HEK293 (cell line): Measurements from ENCODE around the gene IGFBP7.
"Not testable (repeated sequence)": the region's sequence is repeated elsewhere in the genome, so short reads cannot be mapped to it uniquely, and the experiment has no call there.

Source experiments
- CTCF ChIA-PET: fragments of 350-600 bp; formaldehyde crosslinking; extraction: SDS; loops from one replicate; lab custom pipeline; 2021; ENCODE audit warnings: antibody characterized with exemption; lab: Yijun Ruan, JAX
- POLR2A ChIA-PET: fragments of 300-600 bp; formaldehyde crosslinking; extraction: SDS; loops from one replicate; lab custom pipeline; 2020; ENCODE audit warnings: antibody characterized with exemption, inconsistent platforms; lab: Yijun Ruan, JAX
- H3K27ac ChIP-seq: fragments of 200-500 bp; sonication (Bioruptor generic); 2 replicates; pipeline ENCODE4 v1.5.1; 2014; ENCODE audit warnings: low read depth, low read length, control low read depth, inconsistent platforms; ENCODE audit errors: extremely low read depth
- H3K36me3 ChIP-seq, 2 experiments: fragments of 200-500 bp in 1 of 2; sonication (Bioruptor generic) in 1 of 2; 1 replicate in 1 of 2; 2 replicates in 1 of 2; pipeline ENCODE4 v1.5.1; 2014 to 2017; ENCODE audit warnings: inconsistent platforms in 2 of 2, low read length in 2 of 2; ENCODE audit not compliant: control insufficient read depth in 2 of 2, insufficient read depth in 1 of 2
- H3K4me1 ChIP-seq: fragments of 200-500 bp; sonication (Bioruptor generic); 2 replicates; pipeline ENCODE4 v1.5.1; 2014; ENCODE audit warnings: mild to moderate bottlenecking, low read length, inconsistent platforms; ENCODE audit not compliant: control insufficient read depth, insufficient read depth
- H3K4me3 ChIP-seq: 2 replicates; pipeline ENCODE4 v1.5.1; 2011; ENCODE audit warnings: low read depth, mild to moderate bottlenecking, control low read depth, low read length, moderate library complexity
- H3K9me3 ChIP-seq: fragments of 200-500 bp; sonication (Bioruptor generic); 2 replicates; pipeline ENCODE4 v1.5.1; 2014; ENCODE audit warnings: low read depth, low read length, inconsistent platforms; ENCODE audit not compliant: control insufficient read depth, insufficient read depth
- BCL11B ChIP-seq: fragments of 450-650 bp; formaldehyde crosslinking; IDR thresholded peaks from 2 replicates; pipeline ENCODE4 v1.5.1; 2016; ENCODE audit warnings: low read depth, missing biosample characterization, missing genetic modification characterization
- HOXA7 ChIP-seq: sonication (generic); formaldehyde crosslinking; IDR thresholded peaks from 2 replicates; pipeline ENCODE4 v1.8.1; 2022; ENCODE audit warnings: missing genetic modification reagents, borderline replicate concordance
- SP7 ChIP-seq: fragments of 450-650 bp; formaldehyde crosslinking; IDR thresholded peaks from 2 replicates; pipeline ENCODE4 v1.5.1; 2016; ENCODE audit warnings: missing biosample characterization, missing genetic modification characterization
- ZBTB20 ChIP-seq: fragments of 450-650 bp; formaldehyde crosslinking; IDR thresholded peaks from 2 replicates; pipeline ENCODE4 v1.5.1; 2016; ENCODE audit warnings: missing biosample characterization, missing genetic modification characterization
- ZBTB48 ChIP-seq: fragments of 450-650 bp; formaldehyde crosslinking; IDR thresholded peaks from 2 replicates; pipeline ENCODE4 v1.5.1; 2016; ENCODE audit warnings: missing biosample characterization, missing genetic modification characterization
- ZBTB8A ChIP-seq: fragments of 450-650 bp; formaldehyde crosslinking; IDR thresholded peaks from 2 replicates; pipeline ENCODE4 v1.5.1; 2016; ENCODE audit warnings: missing biosample characterization, missing genetic modification characterization
- ZNF175 ChIP-seq: fragments of 450-650 bp; formaldehyde crosslinking; IDR thresholded peaks from 2 replicates; pipeline ENCODE4 v1.5.1; 2016; ENCODE audit warnings: missing biosample characterization, missing genetic modification characterization
- ZNF2 ChIP-seq: fragments of 450-650 bp; formaldehyde crosslinking; IDR thresholded peaks from 2 replicates; pipeline ENCODE4 v1.5.1; 2016; ENCODE audit warnings: missing biosample characterization, missing genetic modification characterization
- ZNF391 ChIP-seq: fragments of 450-650 bp; formaldehyde crosslinking; IDR thresholded peaks from 2 replicates; pipeline ENCODE4 v1.5.1; 2016; ENCODE audit warnings: low read depth, missing biosample characterization, missing genetic modification characterization, borderline replicate concordance
- ZNF404 ChIP-seq: fragments of 450-650 bp; formaldehyde crosslinking; IDR thresholded peaks from 2 replicates; pipeline ENCODE4 v1.5.1; 2017; ENCODE audit warnings: missing biosample characterization, missing genetic modification characterization
- ZNF416 ChIP-seq: fragments of 450-650 bp; formaldehyde crosslinking; IDR thresholded peaks from 2 replicates; pipeline ENCODE4 v1.5.1; 2016; ENCODE audit warnings: missing biosample characterization, missing genetic modification characterization
- ZNF514 ChIP-seq: fragments of 450-650 bp; formaldehyde crosslinking; IDR thresholded peaks from 2 replicates; pipeline ENCODE4 v1.5.1; 2016; ENCODE audit warnings: missing biosample characterization, missing genetic modification characterization
- ZNF544 ChIP-seq: fragments of 450-650 bp; formaldehyde crosslinking; IDR thresholded peaks from 2 replicates; pipeline ENCODE4 v1.5.0; 2017; ENCODE audit warnings: missing biosample characterization, missing genetic modification characterization
- ZNF560 ChIP-seq: fragments of 450-650 bp; formaldehyde crosslinking; IDR thresholded peaks from 2 replicates; pipeline ENCODE4 v1.5.1; 2017; ENCODE audit warnings: missing biosample characterization, missing genetic modification characterization, borderline replicate concordance
- ZNF624 ChIP-seq: fragments of 450-650 bp; formaldehyde crosslinking; IDR thresholded peaks from 2 replicates; pipeline ENCODE4 v1.5.1; 2017; ENCODE audit warnings: missing biosample characterization, missing genetic modification characterization
- ZNF830 ChIP-seq: fragments of 450-650 bp; IDR thresholded peaks from 2 replicates; pipeline ENCODE4 v1.5.0; 2018; ENCODE audit warnings: missing biosample characterization, missing genetic modification characterization, low read depth, mild to moderate bottlenecking, moderate library complexity
- ZNF837 ChIP-seq: fragments of 450-650 bp; formaldehyde crosslinking; IDR thresholded peaks from 2 replicates; pipeline ENCODE4 v1.5.1; 2016; ENCODE audit warnings: missing biosample characterization, missing genetic modification characterization
- ZNF843 ChIP-seq: fragments of 450-650 bp; formaldehyde crosslinking; IDR thresholded peaks from 2 replicates; pipeline ENCODE4 v1.5.1; 2016; ENCODE audit warnings: missing biosample characterization, missing genetic modification characterization
- ZSCAN16 ChIP-seq: fragments of 450-650 bp; formaldehyde crosslinking; IDR thresholded peaks from 2 replicates; pipeline ENCODE4 v1.5.1; 2016; ENCODE audit warnings: missing biosample characterization, missing genetic modification characterization
- ZXDB ChIP-seq: fragments of 450-650 bp; formaldehyde crosslinking; IDR thresholded peaks from 2 replicates; pipeline ENCODE4 v1.5.1; 2016; ENCODE audit warnings: missing biosample characterization, missing genetic modification characterization
- TF ChIP-seq, protein P1 (sequence below): fragments of 450-650 bp; formaldehyde crosslinking; IDR thresholded peaks from 2 replicates; pipeline ENCODE4 v1.5.1; 2016; ENCODE audit warnings: missing biosample characterization, missing genetic modification characterization
- TF ChIP-seq, protein P2 (sequence below): fragments of 450-650 bp; formaldehyde crosslinking; IDR thresholded peaks from 2 replicates; pipeline ENCODE4 v1.5.1; 2017; ENCODE audit warnings: missing biosample characterization, missing genetic modification characterization
- TF ChIP-seq, protein P3 (sequence below): fragments of 450-650 bp; formaldehyde crosslinking; IDR thresholded peaks from 2 replicates; pipeline ENCODE4 v1.5.1; 2016; ENCODE audit warnings: missing biosample characterization, missing genetic modification characterization
- TF ChIP-seq, protein P4 (sequence below): fragments of 450-650 bp; formaldehyde crosslinking; IDR thresholded peaks from 2 replicates; pipeline ENCODE4 v1.5.1; 2016; ENCODE audit warnings: missing biosample characterization, missing genetic modification characterization

IGFBP7 gene

DNA sequence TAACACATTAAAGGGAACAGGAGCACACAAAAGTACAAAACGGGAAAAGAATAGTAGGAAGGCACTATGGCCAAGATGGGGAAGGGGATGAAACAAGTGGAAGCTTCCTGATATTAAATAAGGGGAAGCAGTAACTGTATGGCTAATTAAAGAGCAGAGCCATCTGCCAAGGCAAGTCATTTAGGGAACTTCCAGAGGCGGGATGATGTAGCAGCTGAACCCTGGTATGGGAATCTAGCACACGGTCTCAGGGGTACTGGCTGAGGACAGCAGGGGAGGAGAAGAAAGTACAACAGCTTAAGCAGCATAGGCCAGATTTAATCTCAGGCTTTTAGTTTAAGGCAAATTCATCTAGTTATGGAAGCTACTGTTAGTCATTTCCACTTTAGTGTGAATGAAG lies 59.1 kb downstream of the IGFBP7 start (continued):
- TF ChIP-seq ZNF560 (tag by site-specific recombination) (no peak), ZSCAN16 (no peak), ZNF416 (no peak), SP7 (tag by site-specific recombination) (no peak)

DNA sequence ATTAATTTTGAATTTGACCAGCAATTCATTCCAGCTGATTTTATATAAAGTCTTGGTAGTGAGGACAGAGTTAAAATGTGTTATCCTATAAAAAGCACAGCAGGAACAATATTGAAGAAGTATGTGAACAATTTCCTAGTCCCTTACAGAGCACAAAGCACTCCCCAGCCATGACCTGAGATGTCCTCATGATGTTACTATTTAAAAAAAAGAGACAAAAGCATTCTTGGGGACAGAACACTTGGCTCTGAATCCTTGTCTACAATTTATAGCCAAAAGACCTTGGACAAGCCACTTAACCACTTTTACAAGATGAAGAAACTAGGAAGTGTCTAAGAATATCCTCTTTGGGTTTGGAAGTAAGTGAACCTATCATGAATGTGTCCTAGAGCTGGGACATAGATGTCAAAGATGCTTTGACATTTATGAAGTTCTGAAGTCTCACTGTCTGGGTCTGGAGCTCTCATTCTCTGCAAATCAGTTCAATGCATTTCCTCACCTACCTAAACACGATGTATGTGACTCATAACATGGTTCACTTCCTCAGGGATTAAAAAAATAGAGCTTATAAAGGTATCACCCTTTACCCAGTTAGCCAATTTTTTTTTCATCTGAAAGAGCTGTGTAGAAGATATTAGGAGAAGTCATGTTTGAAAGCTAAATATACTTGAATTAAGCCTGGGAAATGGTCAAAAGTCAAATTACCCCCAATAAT lies 61.4 kb downstream of the IGFBP7 start:
- Histone ChIP-seq H3K36me3 (no peaks in the 10 kb centered on the region), H3K9me3 (no peaks in the 10 kb centered on the region), H3K4me1 (no peaks in the 10 kb centered on the region), H3K4me3 (no peak overlapping the region), H3K27ac (no peak overlapping the region)
- TF ChIP-seq, protein P1, sequence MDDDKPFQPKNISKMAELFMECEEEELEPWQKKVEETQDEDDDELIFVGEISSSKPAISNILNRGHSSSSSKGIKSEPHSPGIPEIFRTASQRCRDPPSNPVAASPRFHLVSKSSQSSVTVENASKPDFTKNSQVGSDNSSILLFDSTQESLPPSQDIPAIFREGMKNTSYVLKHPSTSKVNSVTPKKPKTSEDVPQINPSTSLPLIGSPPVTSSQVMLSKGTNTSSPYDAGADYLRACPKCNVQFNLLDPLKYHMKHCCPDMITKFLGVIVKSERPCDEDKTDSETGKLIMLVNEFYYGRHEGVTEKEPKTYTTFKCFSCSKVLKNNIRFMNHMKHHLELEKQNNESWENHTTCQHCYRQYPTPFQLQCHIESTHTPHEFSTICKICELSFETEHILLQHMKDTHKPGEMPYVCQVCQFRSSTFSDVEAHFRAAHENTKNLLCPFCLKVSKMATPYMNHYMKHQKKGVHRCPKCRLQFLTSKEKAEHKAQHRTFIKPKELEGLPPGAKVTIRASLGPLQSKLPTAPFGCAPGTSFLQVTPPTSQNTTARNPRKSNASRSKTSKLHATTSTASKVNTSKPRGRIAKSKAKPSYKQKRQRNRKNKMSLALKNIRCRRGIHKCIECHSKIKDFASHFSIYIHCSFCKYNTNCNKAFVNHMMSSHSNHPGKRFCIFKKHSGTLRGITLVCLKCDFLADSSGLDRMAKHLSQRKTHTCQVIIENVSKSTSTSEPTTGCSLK (tag by site-specific recombination) = no peak
- TF ChIP-seq ZNF830 (no peak), ZNF391 (tag by site-specific recombination) (no peak), ZBTB8A (tag by site-specific recombination) (no peak), HOXA7 (CRISPR knock-in tag) (no peak), ZNF837 (tag by site-specific recombination) (no peak), ZNF624 (tag by site-specific recombination) (no peak), ZXDB (no peak), ZNF175 (tag by site-specific recombination) (no peak), ZNF2 (tag by site-specific recombination) (no peak), ZBTB48 (tag by site-specific recombination) (no peak), ZBTB20 (tag by site-specific recombination) (no peak), ZNF843 (tag by site-specific recombination) (no peak), BCL11B (tag by site-specific recombination) (no peak), ZNF514 (tag by site-specific recombination) (no peak), ZNF544 (no peak), ZNF404 (tag by site-specific recombination) (no peak)
- TF ChIP-seq, protein P2, sequence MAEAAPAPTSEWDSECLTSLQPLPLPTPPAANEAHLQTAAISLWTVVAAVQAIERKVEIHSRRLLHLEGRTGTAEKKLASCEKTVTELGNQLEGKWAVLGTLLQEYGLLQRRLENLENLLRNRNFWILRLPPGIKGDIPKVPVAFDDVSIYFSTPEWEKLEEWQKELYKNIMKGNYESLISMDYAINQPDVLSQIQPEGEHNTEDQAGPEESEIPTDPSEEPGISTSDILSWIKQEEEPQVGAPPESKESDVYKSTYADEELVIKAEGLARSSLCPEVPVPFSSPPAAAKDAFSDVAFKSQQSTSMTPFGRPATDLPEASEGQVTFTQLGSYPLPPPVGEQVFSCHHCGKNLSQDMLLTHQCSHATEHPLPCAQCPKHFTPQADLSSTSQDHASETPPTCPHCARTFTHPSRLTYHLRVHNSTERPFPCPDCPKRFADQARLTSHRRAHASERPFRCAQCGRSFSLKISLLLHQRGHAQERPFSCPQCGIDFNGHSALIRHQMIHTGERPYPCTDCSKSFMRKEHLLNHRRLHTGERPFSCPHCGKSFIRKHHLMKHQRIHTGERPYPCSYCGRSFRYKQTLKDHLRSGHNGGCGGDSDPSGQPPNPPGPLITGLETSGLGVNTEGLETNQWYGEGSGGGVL (tag by site-specific recombination) = no peak
- TF ChIP-seq, protein P3, sequence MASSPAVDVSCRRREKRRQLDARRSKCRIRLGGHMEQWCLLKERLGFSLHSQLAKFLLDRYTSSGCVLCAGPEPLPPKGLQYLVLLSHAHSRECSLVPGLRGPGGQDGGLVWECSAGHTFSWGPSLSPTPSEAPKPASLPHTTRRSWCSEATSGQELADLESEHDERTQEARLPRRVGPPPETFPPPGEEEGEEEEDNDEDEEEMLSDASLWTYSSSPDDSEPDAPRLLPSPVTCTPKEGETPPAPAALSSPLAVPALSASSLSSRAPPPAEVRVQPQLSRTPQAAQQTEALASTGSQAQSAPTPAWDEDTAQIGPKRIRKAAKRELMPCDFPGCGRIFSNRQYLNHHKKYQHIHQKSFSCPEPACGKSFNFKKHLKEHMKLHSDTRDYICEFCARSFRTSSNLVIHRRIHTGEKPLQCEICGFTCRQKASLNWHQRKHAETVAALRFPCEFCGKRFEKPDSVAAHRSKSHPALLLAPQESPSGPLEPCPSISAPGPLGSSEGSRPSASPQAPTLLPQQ (tag by site-specific recombination) = no peak
- TF ChIP-seq, protein P4, sequence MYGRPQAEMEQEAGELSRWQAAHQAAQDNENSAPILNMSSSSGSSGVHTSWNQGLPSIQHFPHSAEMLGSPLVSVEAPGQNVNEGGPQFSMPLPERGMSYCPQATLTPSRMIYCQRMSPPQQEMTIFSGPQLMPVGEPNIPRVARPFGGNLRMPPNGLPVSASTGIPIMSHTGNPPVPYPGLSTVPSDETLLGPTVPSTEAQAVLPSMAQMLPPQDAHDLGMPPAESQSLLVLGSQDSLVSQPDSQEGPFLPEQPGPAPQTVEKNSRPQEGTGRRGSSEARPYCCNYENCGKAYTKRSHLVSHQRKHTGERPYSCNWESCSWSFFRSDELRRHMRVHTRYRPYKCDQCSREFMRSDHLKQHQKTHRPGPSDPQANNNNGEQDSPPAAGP (tag by site-specific recombination) = no peak
- POLR2A ChIA-PET = interaction anchor here (0.5 kb wide), 1 partner anchor 83 kb away, joined by 3 read pairs; no protein-coding TSS in a partner anchor
- CTCF ChIA-PET = interaction anchor here (1.9 kb wide), 1 partner anchor 114 kb away, joined by 5 read pairs; no protein-coding TSS in a partner anchor

DNA sequence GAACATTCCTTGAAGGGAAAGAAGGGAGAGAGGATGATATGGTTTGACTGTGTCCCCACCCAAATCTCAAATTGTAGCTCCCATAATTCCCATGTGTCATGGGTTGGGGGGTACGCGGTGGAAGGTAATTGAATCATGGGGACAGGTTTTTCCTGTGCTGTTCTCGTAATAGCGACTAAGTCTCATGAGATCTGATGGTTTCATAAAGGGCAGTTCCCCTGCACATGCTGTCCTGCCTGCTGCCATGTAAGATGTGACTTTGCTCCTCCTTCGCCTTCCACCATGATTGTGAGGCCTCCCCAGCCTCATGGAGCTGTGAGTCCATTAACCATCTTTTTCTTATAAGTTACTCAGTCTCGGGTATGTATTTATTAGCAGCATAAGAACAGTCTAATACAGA lies 63.1 kb downstream of the IGFBP7 start:
- H3K36me3 ChIP-seq, H3K27ac ChIP-seq, H3K4me3 ChIP-seq, POLR2A ChIA-PET, H3K9me3 ChIP-seq, H3K4me1 ChIP-seq: not testable (repeated sequence)
- CTCF ChIA-PET = interaction anchor here (1.6 kb wide), 1 partner anchor 9 kb away, joined by 6 read pairs; no protein-coding TSS in a partner anchor
